ENCODE measurements around the gene GPR68. TPM values are rescaled to one million over a fixed set of nuclear protein-coding genes. Genes with fewer than 3 reads are reported as not detected.

The GPR68 gene, protein sequence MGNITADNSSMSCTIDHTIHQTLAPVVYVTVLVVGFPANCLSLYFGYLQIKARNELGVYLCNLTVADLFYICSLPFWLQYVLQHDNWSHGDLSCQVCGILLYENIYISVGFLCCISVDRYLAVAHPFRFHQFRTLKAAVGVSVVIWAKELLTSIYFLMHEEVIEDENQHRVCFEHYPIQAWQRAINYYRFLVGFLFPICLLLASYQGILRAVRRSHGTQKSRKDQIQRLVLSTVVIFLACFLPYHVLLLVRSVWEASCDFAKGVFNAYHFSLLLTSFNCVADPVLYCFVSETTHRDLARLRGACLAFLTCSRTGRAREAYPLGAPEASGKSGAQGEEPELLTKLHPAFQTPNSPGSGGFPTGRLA
- 1 to 10 TPM; 1.2 to 1.3 TPM for total RNA-seq

DNA sequence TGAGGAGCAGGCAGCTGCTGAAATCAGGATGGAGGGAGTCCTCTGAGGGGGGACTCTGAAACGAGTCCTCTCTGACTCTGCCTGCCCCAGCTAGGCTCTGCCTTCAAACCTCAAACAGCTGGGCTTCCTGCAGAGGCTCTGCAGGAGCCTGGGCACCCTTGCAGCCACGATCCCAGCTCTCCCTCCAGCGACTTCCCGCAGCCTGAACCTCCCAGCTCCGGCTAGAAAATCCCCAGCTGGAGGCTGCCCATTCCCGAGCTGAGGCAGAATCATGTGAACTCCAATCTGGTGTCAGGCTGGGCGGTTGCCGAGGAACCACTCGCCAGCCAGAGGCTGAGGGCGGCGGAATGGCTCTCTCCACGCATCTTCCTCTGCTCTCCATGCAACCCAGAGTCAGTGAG lies at the start of gene GPR68:
GPR68 (minus strand) TSS at position 204 of the 401 bp plus-strand sequence. CDS start 9,654 bp downstream, outside the sequence.
- H3K9me3 Mint-ChIP-seq, result peaks cover 4% of the 10 kb centered on the region
- peak within 1 kb of the TSS; percentile 97 for H3K27ac Mint-ChIP-seq
- H3K36me3 Mint-ChIP-seq (ENCODE audit: low read depth), result peaks cover 6% of the 10 kb centered on the region
- CTCF ChIA-PET, result interaction anchor here (0.7 to 9.3 kb wide), 4 partner anchors 16 to 71 kb away, joined by 3 to 81 read pairs (median 4); no protein-coding TSS in a partner anchor
- H3K4me1 Mint-ChIP-seq (ENCODE audit: low read depth), result peaks cover 81% of the 10 kb centered on the region
- peak within 1 kb of the TSS; percentile 55 for H3K4me3 Mint-ChIP-seq
- intact Hi-C loops (cut with micrococcal nuclease), result loop anchor here (2.0 to 10.0 kb wide), 2 partner anchors 182 to 1290 kb away; partner anchors contain the start of genes EFCAB11 and TDP1
- DNase-seq, result peak; percentile 39
- no peaks in the 10 kb centered on the region for H3K27me3 Mint-ChIP-seq (ENCODE audit: low read depth)

DNA sequence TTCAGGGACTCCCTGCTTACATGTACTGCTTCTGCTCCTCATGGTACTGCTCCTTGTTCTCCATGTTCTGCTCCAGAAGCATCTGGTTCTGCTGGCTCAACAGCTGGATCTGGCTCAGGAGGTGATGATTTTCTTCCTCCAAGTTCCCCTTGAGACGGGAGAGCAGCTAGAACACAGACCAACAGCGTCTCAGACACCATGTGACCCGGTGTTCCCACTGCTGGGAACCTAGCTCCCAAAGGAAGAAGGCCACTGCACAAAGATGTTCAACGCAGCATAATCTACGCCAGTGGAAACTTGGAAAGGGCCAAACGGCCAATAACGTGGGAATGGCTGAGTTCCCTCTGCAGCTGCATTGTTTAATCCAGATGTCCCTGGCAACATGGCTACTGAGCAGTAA lies 49.6 kb upstream of the GPR68 start:
- Mint-ChIP-seq H3K4me1 (ENCODE audit: low read depth) (peaks cover 6% of the 10 kb centered on the region), H3K36me3 (ENCODE audit: low read depth) (peaks cover 46% of the 10 kb centered on the region), H3K27ac (no peak overlapping the region), H3K9me3 (no peaks in the 10 kb centered on the region), H3K27me3 (ENCODE audit: low read depth) (no peaks in the 10 kb centered on the region), H3K4me3 (no peak overlapping the region)
- intact Hi-C loops (cut with micrococcal nuclease), result no loop called here
- CTCF ChIA-PET, result interaction anchor here (1.4 to 11.7 kb wide), 3 partner anchors 8 to 118 kb away, joined by 3 to 203 read pairs (median 5); no protein-coding TSS in a partner anchor
- no peak for DNase-seq

DNA sequence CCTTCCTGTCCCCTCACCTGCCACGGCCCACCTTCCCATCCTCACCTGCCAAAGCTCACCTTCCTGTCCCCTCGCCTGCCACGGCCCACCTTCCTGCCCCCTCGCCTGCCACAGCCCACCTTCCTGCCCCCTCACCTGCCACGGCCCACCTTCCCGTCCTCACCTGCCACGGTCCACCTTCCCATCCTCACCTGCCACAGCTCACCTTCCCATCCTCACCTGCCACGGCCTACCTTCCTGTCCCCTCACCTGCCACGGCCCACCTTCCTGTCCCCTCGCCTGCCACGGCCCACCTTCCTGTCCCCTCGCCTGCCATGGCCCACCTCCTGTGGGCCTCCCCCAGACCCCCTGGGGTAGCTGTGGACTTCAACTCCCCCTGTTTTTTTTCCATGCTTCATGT lies 48.8 kb upstream of the GPR68 start:
- CTCF ChIA-PET, result interaction anchor here (0.6 to 11.7 kb wide), 4 partner anchors 25 to 215 kb away, joined by 3 to 203 read pairs (median 4); no protein-coding TSS in a partner anchor
- intact Hi-C loops (cut with micrococcal nuclease), result no loop called here
- no peaks in the 10 kb centered on the region for H3K9me3 Mint-ChIP-seq
- H3K4me1 Mint-ChIP-seq (ENCODE audit: low read depth), result no peaks in the 10 kb centered on the region
- H3K27ac Mint-ChIP-seq, result no peak overlapping the region
- DNase-seq, result no peak
- H3K27me3 Mint-ChIP-seq (ENCODE audit: low read depth), result no peaks in the 10 kb centered on the region
- H3K36me3 Mint-ChIP-seq (ENCODE audit: low read depth), result peaks cover 45% of the 10 kb centered on the region
- no peak overlapping the region for H3K4me3 Mint-ChIP-seq

DNA sequence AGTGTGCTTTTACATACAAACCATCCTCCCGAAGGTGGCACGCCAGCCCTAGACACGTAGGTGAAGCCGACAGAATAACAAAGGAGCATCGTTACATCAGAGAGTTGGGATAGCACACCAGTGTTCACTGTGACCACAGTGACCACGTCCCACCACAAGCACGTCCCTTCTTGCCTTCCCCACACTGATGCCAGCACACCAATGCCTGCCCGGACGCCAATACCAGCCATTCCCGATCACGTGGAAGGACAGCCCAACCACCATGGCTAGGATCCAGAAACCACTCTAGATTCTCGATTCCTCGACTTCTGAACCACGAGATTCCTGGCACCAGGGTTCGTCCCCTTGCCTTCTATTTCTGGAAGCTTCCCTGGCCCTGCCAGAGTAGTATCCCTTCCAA lies 48.0 kb upstream of the GPR68 start:
- H3K9me3 Mint-ChIP-seq, result no peaks in the 10 kb centered on the region
- no peaks in the 10 kb centered on the region for H3K27me3 Mint-ChIP-seq (ENCODE audit: low read depth)
- H3K4me1 Mint-ChIP-seq (ENCODE audit: low read depth), result no peaks in the 10 kb centered on the region
- peak overlapping the region; percentile 70 for H3K27ac Mint-ChIP-seq
- no peak for DNase-seq
- peaks cover 46% of the 10 kb centered on the region for H3K36me3 Mint-ChIP-seq (ENCODE audit: low read depth)
- CTCF ChIA-PET, result interaction anchor here (0.6 to 11.7 kb wide), 4 partner anchors 35 to 214 kb away, joined by 4 to 203 read pairs (median 4); no protein-coding TSS in a partner anchor
- H3K4me3 Mint-ChIP-seq, result no peak overlapping the region
- intact Hi-C loops (cut with micrococcal nuclease), result no loop called here

GRCh38 chr14:91291786-91292405 lies 47.4 kb upstream of the GPR68 start:
- Mint-ChIP-seq H3K27ac (peak overlapping the region; percentile 70), H3K4me1 (ENCODE audit: low read depth) (no peaks in the 10 kb centered on the region), H3K27me3 (ENCODE audit: low read depth) (no peaks in the 10 kb centered on the region), H3K9me3 (no peaks in the 10 kb centered on the region), H3K36me3 (ENCODE audit: low read depth) (peaks cover 44% of the 10 kb centered on the region), H3K4me3 (no peak overlapping the region)
- no peak for DNase-seq
- CTCF ChIA-PET, result interaction anchor here (11.7 kb wide), 1 partner anchor 116 kb away, joined by 203 read pairs; no protein-coding TSS in a partner anchor
- intact Hi-C loops (cut with micrococcal nuclease), result no loop called here

- no peaks in the 10 kb centered on the region for H3K9me3 Mint-ChIP-seq
- H3K27ac Mint-ChIP-seq, result peak overlapping the region; percentile 46
- intact Hi-C loops (cut with micrococcal nuclease), result no loop called here
- peaks cover 2% of the 10 kb centered on the region for H3K4me1 Mint-ChIP-seq (ENCODE audit: low read depth)
- peaks cover 42% of the 10 kb centered on the region for H3K36me3 Mint-ChIP-seq (ENCODE audit: low read depth)
- no peak overlapping the region for H3K4me3 Mint-ChIP-seq
- CTCF ChIA-PET, result interaction anchor here (0.7 to 11.7 kb wide), 2 partner anchors 115 to 897 kb away, joined by 3 to 203 read pairs; no protein-coding TSS in a partner anchor
- DNase-seq, result no peak
- no peaks in the 10 kb centered on the region for H3K27me3 Mint-ChIP-seq (ENCODE audit: low read depth)
Measured at GRCh38 chr14:91290986-91291385, 46.5 kb upstream of the GPR68 start.

DNA sequence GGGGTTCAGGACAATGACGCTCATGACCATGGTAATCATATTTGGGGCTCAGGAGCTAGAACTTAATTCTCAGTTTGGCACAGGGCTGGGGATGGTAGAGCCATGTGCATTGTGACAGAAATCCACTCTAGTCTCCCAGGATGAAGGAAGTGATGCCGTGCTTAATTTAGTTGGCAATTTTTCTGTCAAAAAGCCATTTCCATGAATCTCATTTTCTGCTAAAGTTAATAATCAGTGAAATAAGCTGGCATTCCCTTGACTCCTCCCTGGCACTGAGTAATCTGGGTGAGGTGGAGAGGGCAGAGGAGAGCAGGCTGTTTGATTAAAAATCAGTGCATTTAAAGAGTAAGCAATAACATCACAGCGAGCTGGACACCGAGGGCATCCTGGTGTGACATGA lies 45.0 kb upstream of the GPR68 start:
- CTCF ChIA-PET, result interaction anchor here (0.9 to 11.7 kb wide), 5 partner anchors 9 to 387 kb away, joined by 3 to 203 read pairs (median 4); no protein-coding TSS in a partner anchor
- H3K27ac Mint-ChIP-seq, result no peak overlapping the region
- H3K9me3 Mint-ChIP-seq, result no peaks in the 10 kb centered on the region
- H3K27me3 Mint-ChIP-seq (ENCODE audit: low read depth), result no peaks in the 10 kb centered on the region
- DNase-seq, result no peak
- H3K36me3 Mint-ChIP-seq (ENCODE audit: low read depth), result peaks cover 52% of the 10 kb centered on the region
- intact Hi-C loops (cut with micrococcal nuclease), result no loop called here
- H3K4me3 Mint-ChIP-seq, result no peak overlapping the region
- H3K4me1 Mint-ChIP-seq (ENCODE audit: low read depth), result peaks cover 4% of the 10 kb centered on the region

DNA sequence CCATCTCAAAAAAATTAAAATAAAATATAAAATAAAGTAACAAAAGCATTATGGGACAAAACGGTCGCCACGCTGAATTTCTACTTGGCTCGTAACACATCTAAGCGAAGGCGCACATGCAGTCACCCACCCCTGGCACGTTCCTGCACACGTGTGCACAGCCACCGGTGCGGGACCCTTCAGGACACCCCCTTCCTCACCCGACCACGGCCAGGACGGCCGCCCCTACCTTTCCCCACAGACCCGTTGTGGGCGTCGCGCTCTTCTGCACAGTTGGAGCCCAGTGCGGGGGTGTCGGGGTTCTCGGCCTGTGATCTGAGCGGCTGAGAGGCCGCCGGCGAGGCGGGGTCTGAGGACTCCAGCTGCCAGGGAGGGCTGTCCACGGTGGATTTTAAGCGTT lies 44.4 kb upstream of the GPR68 start:
- CTCF ChIA-PET, result interaction anchor here (0.6 to 11.7 kb wide), 8 partner anchors 8 to 386 kb away, joined by 3 to 203 read pairs (median 4); no protein-coding TSS in a partner anchor
- intact Hi-C loops (cut with micrococcal nuclease), result no loop called here
- H3K4me3 Mint-ChIP-seq, result no peak overlapping the region
- H3K36me3 Mint-ChIP-seq (ENCODE audit: low read depth), result peaks cover 52% of the 10 kb centered on the region
- H3K9me3 Mint-ChIP-seq, result no peaks in the 10 kb centered on the region
- no peak for DNase-seq
- H3K27ac Mint-ChIP-seq, result no peak overlapping the region
- H3K4me1 Mint-ChIP-seq (ENCODE audit: low read depth), result peaks cover 4% of the 10 kb centered on the region
- H3K27me3 Mint-ChIP-seq (ENCODE audit: low read depth), result no peaks in the 10 kb centered on the region

DNA sequence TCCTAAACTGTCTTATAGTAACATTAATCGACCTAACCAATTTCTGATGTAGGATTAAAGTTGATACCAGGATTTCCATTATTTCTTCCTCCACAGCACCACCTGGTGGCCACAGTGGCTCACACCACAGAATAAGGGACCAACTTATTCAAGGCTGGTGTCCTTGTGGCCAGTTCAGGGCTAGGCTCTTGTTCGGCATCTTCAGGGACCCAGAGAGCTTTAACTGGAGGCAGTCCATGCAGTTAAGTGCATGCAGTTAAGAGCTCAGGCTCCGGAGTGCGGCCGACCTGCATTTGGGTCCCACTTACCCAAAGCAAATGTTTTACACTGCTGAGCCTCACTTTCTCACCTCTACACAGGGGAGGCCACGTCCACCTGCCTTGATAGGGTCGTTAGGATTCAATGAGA lies 42.0 kb upstream of the GPR68 start:
- DNase-seq, result peak; percentile 90
- peaks cover 61% of the 10 kb centered on the region for H3K36me3 Mint-ChIP-seq (ENCODE audit: low read depth)
- H3K27me3 Mint-ChIP-seq (ENCODE audit: low read depth), result no peaks in the 10 kb centered on the region
- peaks cover 4% of the 10 kb centered on the region for H3K4me1 Mint-ChIP-seq (ENCODE audit: low read depth)
- peak overlapping the region; percentile 74 for H3K27ac Mint-ChIP-seq
- CTCF ChIA-PET, result interaction anchor here (0.5 to 11.7 kb wide), 21 partner anchors 8 to 429 kb away, joined by 3 to 203 read pairs (median 4); no protein-coding TSS in a partner anchor
- no peaks in the 10 kb centered on the region for H3K9me3 Mint-ChIP-seq
- intact Hi-C loops (cut with micrococcal nuclease), result loop anchor here (1.0 kb wide), 3 partner anchors 58 to 383 kb away; no protein-coding TSS in a partner anchor
- H3K4me3 Mint-ChIP-seq, result no peak overlapping the region

DNA sequence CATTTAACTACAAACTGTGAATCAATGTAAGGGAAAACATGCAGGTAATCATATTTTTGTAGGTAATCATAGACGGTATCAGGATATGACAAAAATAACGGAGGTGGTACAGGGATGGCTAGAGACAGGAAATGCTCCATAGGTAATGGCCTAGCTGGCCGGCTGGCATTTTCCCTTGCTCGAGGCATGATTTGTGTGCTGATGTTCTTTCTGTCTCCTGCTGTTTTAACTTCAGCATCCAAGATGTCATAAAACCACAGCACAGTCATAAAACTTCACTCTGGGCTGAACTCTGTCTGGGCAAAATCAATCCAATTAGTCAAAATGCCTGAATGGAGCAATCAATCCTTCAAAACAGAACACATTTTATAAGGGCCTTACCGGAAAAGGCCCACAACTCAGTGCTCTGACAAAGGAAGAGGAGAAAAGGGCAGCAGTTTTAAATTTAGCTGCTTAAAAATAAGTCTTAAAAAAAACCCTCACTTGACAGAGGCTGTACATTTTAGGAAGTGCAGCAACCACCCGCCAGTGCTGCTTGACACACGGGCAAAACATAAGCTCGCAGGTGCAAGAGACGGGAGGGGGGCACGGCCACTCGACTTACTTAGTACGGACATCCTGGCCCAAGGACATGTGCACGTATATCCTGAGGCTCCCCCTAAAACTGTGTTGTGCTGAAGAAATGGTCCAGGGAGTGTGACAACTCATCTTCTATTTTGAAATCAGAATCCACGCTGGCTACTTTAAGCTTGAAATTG lies 40.5 kb upstream of the GPR68 start:
- CTCF ChIA-PET, result interaction anchor here (0.7 to 11.7 kb wide), 9 partner anchors 16 to 382 kb away, joined by 3 to 203 read pairs (median 3); no protein-coding TSS in a partner anchor
- Mint-ChIP-seq H3K27me3 (ENCODE audit: low read depth) (no peaks in the 10 kb centered on the region), H3K9me3 (no peaks in the 10 kb centered on the region), H3K36me3 (ENCODE audit: low read depth) (peaks cover 52% of the 10 kb centered on the region), H3K4me1 (ENCODE audit: low read depth) (peaks cover 4% of the 10 kb centered on the region), H3K4me3 (no peak overlapping the region), H3K27ac (no peak overlapping the region)
- intact Hi-C loops (cut with micrococcal nuclease), result no loop called here
- no peak for DNase-seq

DNA sequence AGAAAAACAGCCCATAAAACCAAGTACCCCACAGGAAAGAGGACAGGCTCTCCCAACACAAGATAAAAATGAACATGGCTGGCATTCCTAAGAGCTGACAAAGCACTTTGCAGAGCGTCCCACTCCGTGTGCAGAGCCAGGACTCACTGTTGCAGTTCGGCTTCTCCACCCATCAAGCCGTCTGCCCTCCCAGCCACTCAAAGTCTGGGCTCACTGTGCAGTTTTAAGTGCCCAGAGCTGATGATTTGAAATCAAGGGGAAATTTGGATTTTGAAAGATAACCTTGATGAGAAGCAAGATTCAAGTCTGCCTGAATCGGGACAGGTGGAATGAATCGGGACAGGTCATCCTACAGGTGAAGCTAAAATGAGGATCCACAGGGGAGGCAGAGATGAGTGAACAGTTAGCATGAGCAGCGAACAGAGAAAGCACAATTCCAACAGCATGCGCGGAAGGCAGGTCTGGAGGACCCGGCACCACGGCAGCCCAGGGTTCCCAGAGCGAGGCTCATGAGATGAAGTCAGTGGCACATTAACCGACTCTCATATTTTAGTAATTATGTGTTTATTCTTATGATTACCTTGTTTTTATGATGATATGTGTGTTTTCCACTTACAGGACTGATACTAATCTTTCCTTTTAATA lies 39.8 kb upstream of the GPR68 start:
- H3K9me3 Mint-ChIP-seq, result no peaks in the 10 kb centered on the region

More for the DNA sequence above, 39.8 kb upstream of the GPR68 start:
- no peak for DNase-seq
- Mint-ChIP-seq H3K27ac (peak overlapping the region; percentile 41), H3K27me3 (ENCODE audit: low read depth) (no peaks in the 10 kb centered on the region), H3K36me3 (ENCODE audit: low read depth) (peaks cover 52% of the 10 kb centered on the region), H3K4me1 (ENCODE audit: low read depth) (peaks cover 4% of the 10 kb centered on the region), H3K4me3 (no peak overlapping the region)
- intact Hi-C loops (cut with micrococcal nuclease), result no loop called here
- CTCF ChIA-PET, result interaction anchor here (0.5 to 11.7 kb wide), 5 partner anchors 15 to 381 kb away, joined by 3 to 203 read pairs (median 3); no protein-coding TSS in a partner anchor
